Mesenchymal stem cell (in vitro differentiated cells and primary cell): Measurements from ENCODE around the gene LEFTY1.
A peak's percentile ranks its signal among the peaks of the same experiment; 100 is the strongest.

Source experiments
- DNase-seq: peaks from one replicate; pipeline ENCODE4 v3.0.0-alpha.2; 2013
- H2AFZ ChIP-seq: one replicate; pipeline ENCODE4 v1.6.1; 2013; ENCODE audit warnings: low read depth, mild to moderate bottlenecking, control low read depth, inconsistent platforms, low read length, moderate library complexity
- H2AK5ac ChIP-seq: 2 replicates; pipeline ENCODE4 v1.6.1; 2013; ENCODE audit warnings: low read length, moderate library complexity, mild to moderate bottlenecking, inconsistent platforms; ENCODE audit not compliant: severe bottlenecking
- H2BK120ac ChIP-seq: one replicate; pipeline ENCODE4 v1.6.1; 2013; ENCODE audit warnings: low read depth, mild to moderate bottlenecking, inconsistent platforms, low read length, moderate library complexity
- H2BK12ac ChIP-seq, 2 experiments: one replicate each; pipeline ENCODE4 v1.6.1; 2013; ENCODE audit warnings: inconsistent platforms in 2 of 2, low read length in 2 of 2, mild to moderate bottlenecking in 2 of 2, moderate library complexity in 2 of 2, control low read depth in 1 of 2
- H2BK15ac ChIP-seq: one replicate; pipeline ENCODE4 v1.6.1; 2013; ENCODE audit warnings: mild to moderate bottlenecking, low read depth, inconsistent platforms; ENCODE audit not compliant: poor library complexity, severe bottlenecking
- H2BK5ac ChIP-seq: 2 replicates; pipeline ENCODE4 v1.6.1; 2013; ENCODE audit warnings: low read depth, mild to moderate bottlenecking, low read length, control low read depth, inconsistent platforms; ENCODE audit not compliant: poor library complexity, severe bottlenecking
- H3K14ac ChIP-seq, 2 experiments: one replicate each; pipeline ENCODE4 v1.6.1; 2013; ENCODE audit warnings: inconsistent platforms in 2 of 2, low read length in 2 of 2, control low read depth in 1 of 2, mild to moderate bottlenecking in 1 of 2, moderate library complexity in 1 of 2
- H3K18ac ChIP-seq, 2 experiments: one replicate each; pipeline ENCODE4 v1.6.1; 2013; ENCODE audit warnings: inconsistent platforms in 2 of 2, low read length in 2 of 2, control low read depth in 1 of 2, low read depth in 1 of 2, mild to moderate bottlenecking in 1 of 2
- H3K23ac ChIP-seq, 2 experiments: one replicate each; pipeline ENCODE4 v1.6.1; 2013; ENCODE audit warnings: inconsistent platforms in 2 of 2, low read length in 2 of 2, mild to moderate bottlenecking in 2 of 2, moderate library complexity in 2 of 2, control low read depth in 1 of 2
- H3K27ac ChIP-seq: 2 replicates; pipeline ENCODE4 v1.5.1; 2013; ENCODE audit warnings: mild to moderate bottlenecking, moderate library complexity, low read length, control low read depth, inconsistent platforms; ENCODE audit not compliant: poor library complexity, severe bottlenecking
- H3K27me3 ChIP-seq, 2 experiments: 2 replicates each; pipeline versions ENCODE4 v1.6.1 to v1.7.0; 2013; ENCODE audit warnings: low read length in 2 of 2, mild to moderate bottlenecking in 2 of 2, moderate library complexity in 2 of 2, control low read depth in 1 of 2, inconsistent platforms in 1 of 2; ENCODE audit not compliant: control insufficient read depth in 1 of 2, insufficient read depth in 1 of 2
- H3K36me3 ChIP-seq, 2 experiments: 2 replicates each; pipeline versions ENCODE4 v1.6.1 to v1.7.0; 2013; ENCODE audit warnings: low read length in 2 of 2, control low read depth in 1 of 2, inconsistent platforms in 1 of 2, low read depth in 1 of 2, mild to moderate bottlenecking in 1 of 2; ENCODE audit not compliant: insufficient read depth in 2 of 2, control insufficient read depth in 1 of 2
- H3K4ac ChIP-seq, 2 experiments: one replicate each; pipeline ENCODE4 v1.6.1; 2013; ENCODE audit warnings: inconsistent platforms in 2 of 2, low read length in 2 of 2, mild to moderate bottlenecking in 2 of 2, moderate library complexity in 2 of 2, control low read depth in 1 of 2, low read depth in 1 of 2
- H3K4me1 ChIP-seq: 2 replicates; pipeline ENCODE4 v1.6.1; 2013; ENCODE audit warnings: low read depth, low read length, control low read depth; ENCODE audit not compliant: control insufficient read depth, insufficient read depth
- H3K4me2 ChIP-seq: 2 replicates; pipeline ENCODE4 v1.6.1; 2013; ENCODE audit warnings: low read length, mild to moderate bottlenecking, inconsistent platforms; ENCODE audit not compliant: poor library complexity, severe bottlenecking
- H3K4me3 ChIP-seq, 2 experiments: 2 replicates each; pipeline versions ENCODE4 v1.5.1 to v1.7.0; 2013; ENCODE audit warnings: low read length in 2 of 2, mild to moderate bottlenecking in 2 of 2, control low read depth in 1 of 2, low read depth in 1 of 2; ENCODE audit not compliant: insufficient read depth in 1 of 2
- H3K79me1 ChIP-seq: replicated peaks from 2 replicates; pipeline ENCODE4 v1.6.1; 2013; ENCODE audit warnings: mild to moderate bottlenecking, control low read depth, low read length, inconsistent platforms; ENCODE audit not compliant: poor library complexity, severe bottlenecking
- H3K9ac ChIP-seq: 2 replicates; pipeline ENCODE4 v1.7.0; 2013; ENCODE audit warnings: mild to moderate bottlenecking, low read length, moderate library complexity
- H3K9me3 ChIP-seq: 2 replicates; pipeline ENCODE4 v1.7.0; 2013; ENCODE audit warnings: mild to moderate bottlenecking, low read length; ENCODE audit not compliant: control insufficient read depth
- H4K8ac ChIP-seq: one replicate; pipeline ENCODE4 v1.6.1; 2013; ENCODE audit warnings: inconsistent platforms, mild to moderate bottlenecking, low read length, moderate library complexity
- H4K91ac ChIP-seq: one replicate; pipeline ENCODE4 v1.6.1; 2013; ENCODE audit warnings: mild to moderate bottlenecking, low read length, inconsistent platforms
- WGBS: methylation state at CpG from one replicate; pipeline ENCODE4 v1.1.7; 2013; ENCODE audit warnings: mixed read lengths; 5-methylcytosine and 5-hydroxymethylcytosine counted together

LEFTY1 gene

DNA sequence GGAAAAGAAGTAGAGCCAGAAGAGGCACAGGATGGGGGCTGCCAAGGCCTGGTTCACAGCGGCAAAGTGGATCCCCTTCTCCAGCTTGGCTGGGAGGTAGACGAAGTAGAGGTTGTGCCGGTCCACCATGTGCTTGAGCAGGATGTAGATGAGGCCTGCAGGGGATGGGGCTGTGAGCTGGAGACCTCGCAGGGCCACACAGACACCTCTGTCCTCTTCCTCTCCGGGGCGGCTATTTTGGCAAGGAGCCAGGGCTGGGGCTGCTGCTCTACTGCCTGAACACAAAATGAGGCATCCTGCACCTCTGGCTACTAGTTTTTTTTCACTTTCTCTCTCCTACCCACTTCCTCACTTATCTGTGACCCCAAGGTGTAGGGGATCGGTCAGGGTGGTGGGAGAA is 39.0 kb downstream of the LEFTY1 start:
- WGBS, result 99% methylated on average over 5 of the region's 7 CpGs
- Histone ChIP-seq H4K8ac (no peak overlapping the region), H3K23ac (no peak overlapping the region)

DNA sequence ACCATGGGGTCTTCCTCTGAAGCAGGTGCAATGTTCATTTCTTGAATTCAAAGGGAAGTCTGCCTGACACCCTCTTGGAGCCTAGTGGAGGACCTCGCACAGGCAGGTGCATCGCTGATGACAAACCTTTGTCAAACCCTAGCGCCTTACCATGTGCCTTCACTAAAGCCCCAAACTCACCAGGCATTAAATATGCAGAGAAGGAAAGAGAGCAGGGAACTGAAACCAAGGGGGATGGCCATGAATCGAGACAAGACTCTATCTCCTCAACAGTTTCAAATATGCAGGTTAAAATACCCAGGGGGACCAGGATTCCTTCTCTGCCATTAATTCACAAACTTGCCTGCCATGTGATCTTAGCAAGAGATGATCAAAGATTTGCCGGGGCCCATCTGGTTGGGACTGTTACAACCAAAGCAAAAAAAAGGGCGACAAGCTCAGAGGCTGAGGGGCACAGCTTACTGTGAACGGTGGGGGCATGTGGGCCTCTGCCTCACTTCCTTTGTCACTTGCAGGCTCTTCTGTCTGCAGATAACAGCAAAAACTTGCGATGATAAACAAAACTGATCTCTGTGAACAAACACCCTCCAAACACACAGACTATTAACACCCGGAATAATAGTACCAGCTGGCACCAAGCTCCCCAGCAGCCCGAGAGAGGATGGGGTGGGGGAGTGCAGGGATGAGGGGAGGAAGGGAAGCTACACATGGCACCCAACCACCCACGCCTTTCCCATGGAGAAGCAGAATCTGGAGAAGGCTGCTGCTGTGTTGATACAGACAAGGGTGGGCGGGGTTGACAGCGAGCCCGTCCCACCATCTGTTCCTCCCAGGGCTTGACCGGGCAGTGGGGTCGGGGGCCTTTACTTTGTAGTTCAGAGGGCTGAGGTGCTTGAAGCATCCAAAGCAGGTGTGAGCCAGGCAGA is 40.7 kb downstream of the LEFTY1 start:
- Histone ChIP-seq H3K4ac (peak overlapping the region in 1 of 2 experiments; percentile 16), H3K18ac (no peak overlapping the region), H2BK15ac (no peak overlapping the region), H3K23ac (no peak overlapping the region), H3K9me3 (no peaks in the 10 kb centered on the region), H3K14ac (no peak overlapping the region), H2BK120ac (no peak overlapping the region), H3K27me3 (no peaks in the 10 kb centered on the region), H4K91ac (no peak overlapping the region), H2BK12ac (no peak overlapping the region), H3K79me1 (no peaks in the 10 kb centered on the region), H2AFZ (no peak overlapping the region), H3K36me3 (peaks cover 65 to 66% of the 10 kb centered on the region in 2 experiments), H3K27ac (no peak overlapping the region), H2AK5ac (no peak overlapping the region), H4K8ac (no peak overlapping the region), H2BK5ac (no peak overlapping the region), H3K4me3 (no peak overlapping the region), H3K4me1 (peaks cover 3% of the 10 kb centered on the region), H3K4me2 (no peak overlapping the region), H3K9ac (no peak overlapping the region)
- DNase-seq, result no peak
- 80% methylated on average over 15 of the region's 16 CpGs for WGBS

More for the DNA sequence above, 39.0 kb downstream of the LEFTY1 start:
- no peak overlapping the region for H2AFZ ChIP-seq
- H3K4me2 ChIP-seq, result no peak overlapping the region
- no peak overlapping the region for H3K4ac ChIP-seq
- no peak overlapping the region for H3K14ac ChIP-seq
- no peaks in the 10 kb centered on the region for H3K4me1 ChIP-seq
- no peak for DNase-seq
- no peak overlapping the region for H2BK5ac ChIP-seq
- no peaks in the 10 kb centered on the region for H3K27me3 ChIP-seq
- H3K9me3 ChIP-seq, result no peaks in the 10 kb centered on the region
- no peak overlapping the region for H2BK15ac ChIP-seq
- H2BK12ac ChIP-seq, result no peak overlapping the region
- H3K27ac ChIP-seq, result no peak overlapping the region
- H3K4me3 ChIP-seq, result no peak overlapping the region
- no peak overlapping the region for H3K9ac ChIP-seq
- H2AK5ac ChIP-seq, result no peak overlapping the region
- no peak overlapping the region for H4K91ac ChIP-seq
- no peak overlapping the region for H2BK120ac ChIP-seq
- H3K18ac ChIP-seq, result no peak overlapping the region
- no peaks in the 10 kb centered on the region for H3K79me1 ChIP-seq
- H3K36me3 ChIP-seq, result peaks cover 64 to 65% of the 10 kb centered on the region in 2 experiments

DNA sequence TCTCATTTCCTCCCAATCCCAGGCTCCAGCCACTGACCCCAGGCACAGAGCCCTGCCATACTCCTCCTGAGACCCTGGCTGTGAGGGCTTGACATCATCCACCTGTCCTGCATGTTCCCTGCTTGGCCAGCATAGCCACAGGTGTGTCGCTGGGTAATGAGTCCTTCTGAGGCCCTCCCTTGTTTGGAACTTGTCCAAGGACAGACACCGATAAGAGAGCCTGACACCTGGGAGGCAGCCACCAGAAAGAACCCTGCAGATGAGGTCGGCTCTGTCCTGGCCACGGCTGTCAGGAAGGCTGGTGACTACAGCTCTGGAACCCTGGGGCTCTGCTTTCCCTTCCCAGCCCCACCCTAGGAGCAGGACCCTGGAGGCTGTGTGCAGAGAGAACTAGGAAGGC is 41.3 kb downstream of the LEFTY1 start:
- Histone ChIP-seq H2AFZ (no peak overlapping the region), H2BK120ac (no peak overlapping the region), H3K4me3 (peak overlapping the region in 1 of 2 experiments; percentile 33), H3K27ac (no peak overlapping the region), H3K23ac (no peak overlapping the region), H3K9me3 (no peaks in the 10 kb centered on the region), H2BK15ac (no peak overlapping the region), H3K36me3 (peaks cover 65 to 66% of the 10 kb centered on the region in 2 experiments), H3K18ac (no peak overlapping the region), H3K4ac (no peak overlapping the region), H2AK5ac (no peak overlapping the region), H3K4me1 (peaks cover 3% of the 10 kb centered on the region), H4K8ac (no peak overlapping the region), H3K9ac (no peak overlapping the region), H2BK12ac (no peak overlapping the region), H3K4me2 (no peak overlapping the region), H3K79me1 (no peaks in the 10 kb centered on the region), H3K14ac (no peak overlapping the region), H4K91ac (no peak overlapping the region), H3K27me3 (no peaks in the 10 kb centered on the region), H2BK5ac (no peak overlapping the region)
- 96% methylated on average over 3 of the region's 4 CpGs for WGBS
- DNase-seq, result no peak

DNA sequence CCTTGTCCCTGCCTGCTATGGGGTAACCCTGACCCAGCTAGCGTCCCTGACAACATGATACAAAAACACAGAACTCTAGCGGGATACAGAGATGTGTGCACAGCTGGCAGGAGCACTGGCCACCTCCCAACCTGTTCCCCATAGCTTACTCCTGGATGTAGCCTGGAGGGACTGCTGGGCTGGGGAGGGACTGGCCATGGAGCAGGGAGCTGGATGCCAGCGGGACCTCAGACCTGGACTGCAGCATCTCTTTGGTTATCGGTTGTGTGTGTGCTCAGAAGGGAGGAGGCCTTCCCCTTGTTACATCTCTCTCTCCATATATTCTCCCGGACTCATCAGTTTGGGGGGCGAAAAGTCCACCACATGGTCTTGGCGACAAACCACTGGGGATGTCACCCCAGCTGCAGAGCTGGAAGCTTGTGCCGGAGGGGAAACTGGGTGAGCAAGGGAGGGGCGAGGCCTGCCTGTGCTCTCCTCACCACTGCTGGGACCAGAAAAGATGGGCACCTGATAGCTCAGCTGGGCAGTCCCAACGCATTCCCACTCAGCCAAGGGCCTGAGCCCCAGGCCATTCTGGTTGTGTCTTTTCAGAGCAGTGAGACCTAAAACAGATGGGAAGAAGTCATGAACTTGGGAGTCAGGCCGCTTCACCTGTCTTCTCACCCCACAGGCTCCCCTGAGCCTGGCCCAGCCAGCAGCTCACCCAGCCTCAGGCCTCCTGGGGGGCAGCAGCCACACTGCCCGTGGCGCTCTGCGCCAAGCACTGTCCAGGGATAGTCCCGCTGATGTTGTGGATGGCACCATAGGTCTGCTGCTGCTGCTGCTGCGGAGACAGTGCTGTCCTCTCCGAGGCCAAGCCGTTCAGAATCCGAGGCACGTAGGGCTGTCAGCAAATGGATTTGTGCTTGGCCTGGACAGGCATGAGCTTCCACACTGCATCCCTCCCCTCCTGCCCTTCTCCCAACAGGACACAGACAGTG is 42.3 kb downstream of the LEFTY1 start:
- Histone ChIP-seq H2AK5ac (no peak overlapping the region), H3K9me3 (no peaks in the 10 kb centered on the region), H3K27ac (no peak overlapping the region), H3K14ac (no peak overlapping the region), H2BK12ac (no peak overlapping the region), H2AFZ (no peak overlapping the region), H3K4me3 (no peak overlapping the region), H2BK5ac (no peak overlapping the region), H4K8ac (no peak overlapping the region), H3K4me2 (no peak overlapping the region), H3K79me1 (no peaks in the 10 kb centered on the region), H3K4ac (no peak overlapping the region), H2BK15ac (no peak overlapping the region), H4K91ac (no peak overlapping the region), H3K4me1 (peaks cover 3% of the 10 kb centered on the region), H3K36me3 (peaks cover 66 to 71% of the 10 kb centered on the region in 2 experiments), H3K18ac (no peak overlapping the region), H3K27me3 (no peaks in the 10 kb centered on the region), H3K9ac (no peak overlapping the region), H2BK120ac (no peak overlapping the region), H3K23ac (no peak overlapping the region)
- no peak for DNase-seq
- 97% methylated on average over 19 of the region's 20 CpGs for WGBS
